NCI-H2227 (cell line): Measurements from ENCODE around the gene PIGB.
"Not testable (repeated sequence)": the region's sequence is repeated elsewhere in the genome, so short reads cannot be mapped to it uniquely, and the experiment has no call there.

ENCODE experiments used
- DNase-seq: peaks from one replicate; lab custom pipeline; 2025; ENCODE audit not compliant: unreplicated experiment; lab: John Stamatoyannopoulos, UW

The PIGB gene

GRCh38 chr15:55372701-55373440 is 53.8 kb downstream of the PIGB start:
- no peak for DNase-seq

DNA sequence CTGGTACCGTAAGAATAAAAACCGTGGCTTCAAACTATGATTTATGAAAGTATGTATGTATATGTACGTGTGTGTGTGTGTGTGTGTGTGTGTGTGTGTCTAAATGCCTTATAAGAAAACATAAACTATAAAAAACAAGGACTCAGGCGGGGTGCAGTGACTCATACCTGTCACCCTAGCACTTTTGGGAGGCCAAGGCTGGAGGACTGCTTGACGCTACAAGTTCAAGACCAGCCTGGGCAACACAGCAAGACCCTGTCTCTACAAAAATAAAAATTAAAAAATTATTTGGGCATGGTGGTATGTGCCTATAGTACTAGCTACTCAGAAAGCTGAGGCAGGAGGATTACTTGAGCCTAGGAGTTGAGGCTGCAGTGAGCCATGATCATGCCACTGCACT is 60.1 kb downstream of the PIGB start:
- DNase-seq, result no peak

DNA sequence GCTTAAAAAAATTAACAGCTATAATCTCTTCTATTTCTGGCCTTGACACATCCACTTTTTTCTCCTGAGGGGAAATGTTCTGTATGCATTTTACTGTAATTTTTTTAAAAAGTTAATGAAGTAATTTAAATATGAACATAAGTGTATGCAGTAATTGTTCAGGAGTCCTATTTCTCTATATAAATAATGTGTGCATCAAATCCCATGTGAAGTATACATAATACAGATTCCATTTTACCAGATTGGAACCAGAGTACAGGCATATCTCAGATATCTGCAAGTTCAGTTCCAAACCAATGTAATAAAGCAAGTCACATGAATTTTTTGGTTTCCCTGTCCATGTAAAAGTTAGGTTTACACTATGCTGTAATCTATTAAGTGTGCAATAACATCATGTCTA is 62.6 kb downstream of the PIGB start:
- DNase-seq, result no peak

- no peak for DNase-seq
Observed at GRCh38 chr15:55383687-55384086, 64.7 kb downstream of the PIGB start.

DNA sequence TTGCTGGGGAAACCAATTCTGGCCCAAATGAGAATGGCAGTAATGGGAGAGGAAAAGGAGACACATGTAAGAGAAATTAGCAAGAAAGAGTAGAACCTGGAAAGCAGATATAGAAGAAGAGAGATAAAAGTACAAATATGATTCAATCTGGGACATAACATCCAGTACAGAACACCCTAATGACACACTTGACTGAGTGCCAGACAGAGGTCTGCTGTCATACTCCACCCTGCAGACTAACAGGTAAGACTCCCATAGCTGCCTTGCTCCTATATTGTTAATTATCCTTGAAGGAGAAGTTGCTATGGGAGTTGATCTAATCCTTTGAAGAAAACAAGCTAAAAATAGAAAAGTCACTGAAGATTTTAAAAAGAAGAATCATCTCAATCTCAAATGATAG is 68.0 kb downstream of the PIGB start:
- no peak for DNase-seq

GRCh38 chr15:55389264-55389607 is 70.2 kb downstream of the PIGB start:
- no peak for DNase-seq

GRCh38 chr15:55394694-55395093 is 75.7 kb downstream of the PIGB start:
- no peak for DNase-seq

GRCh38 chr15:55398243-55398642 is 79.2 kb downstream of the PIGB start:
- no peak for DNase-seq

DNA sequence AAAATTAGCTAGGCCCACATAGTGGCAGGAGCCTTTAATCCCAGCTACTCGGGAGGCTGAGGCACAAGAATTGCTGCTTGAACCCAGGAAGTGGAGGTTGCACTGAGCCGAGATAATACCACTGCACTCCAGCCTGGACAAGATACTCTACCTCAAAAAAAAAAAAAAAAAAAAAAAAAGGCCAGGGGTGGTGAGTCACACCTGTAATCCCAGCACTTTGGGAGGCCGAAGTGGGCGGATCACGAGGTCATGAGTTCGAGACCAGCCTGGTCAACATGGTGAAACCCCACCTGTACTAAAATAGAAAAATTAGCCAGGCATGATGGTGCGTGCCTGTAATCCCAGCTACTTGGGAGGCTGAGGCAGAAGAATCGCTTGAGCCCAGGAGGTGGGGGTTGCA is 81.0 kb downstream of the PIGB start:
- DNase-seq, result not testable (repeated sequence)

GRCh38 chr15:55401786-55402246 is 82.8 kb downstream of the PIGB start:
- DNase-seq, result no peak

GRCh38 chr15:55402707-55403106 is 83.7 kb downstream of the PIGB start:
- no peak for DNase-seq

DNA sequence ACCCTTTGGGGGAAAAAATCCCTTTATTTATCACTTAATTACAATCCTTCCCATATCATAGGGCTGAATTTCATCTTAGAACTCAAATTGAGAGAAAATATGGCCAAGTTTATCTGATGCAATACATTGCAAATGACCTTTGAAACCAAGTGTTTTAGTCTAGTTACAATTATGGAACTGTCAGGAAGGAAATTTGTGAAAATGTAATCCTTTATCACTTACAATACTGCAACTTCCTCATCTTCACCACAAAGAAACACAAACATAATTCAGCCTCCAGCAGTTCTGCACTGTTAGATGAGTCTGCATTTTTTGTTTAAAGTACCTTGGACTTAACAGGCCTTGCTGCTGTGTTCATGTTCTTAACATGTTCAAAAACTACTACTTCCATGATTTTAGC is 84.5 kb downstream of the PIGB start:
- DNase-seq, result no peak
